ENCODE measurements around the gene TBPL1. TPM values are rescaled to one million over a fixed set of nuclear protein-coding genes. Genes with fewer than 3 reads are reported as not detected.

The TBPL1 gene
- total and polyA plus RNA-seq, 10 of the 15 experiments (the other 5 are each of a cell fraction or from before 2014, with no cell fraction given), result 34.6 to 71.2 (median 43.0) TPM

DNA sequence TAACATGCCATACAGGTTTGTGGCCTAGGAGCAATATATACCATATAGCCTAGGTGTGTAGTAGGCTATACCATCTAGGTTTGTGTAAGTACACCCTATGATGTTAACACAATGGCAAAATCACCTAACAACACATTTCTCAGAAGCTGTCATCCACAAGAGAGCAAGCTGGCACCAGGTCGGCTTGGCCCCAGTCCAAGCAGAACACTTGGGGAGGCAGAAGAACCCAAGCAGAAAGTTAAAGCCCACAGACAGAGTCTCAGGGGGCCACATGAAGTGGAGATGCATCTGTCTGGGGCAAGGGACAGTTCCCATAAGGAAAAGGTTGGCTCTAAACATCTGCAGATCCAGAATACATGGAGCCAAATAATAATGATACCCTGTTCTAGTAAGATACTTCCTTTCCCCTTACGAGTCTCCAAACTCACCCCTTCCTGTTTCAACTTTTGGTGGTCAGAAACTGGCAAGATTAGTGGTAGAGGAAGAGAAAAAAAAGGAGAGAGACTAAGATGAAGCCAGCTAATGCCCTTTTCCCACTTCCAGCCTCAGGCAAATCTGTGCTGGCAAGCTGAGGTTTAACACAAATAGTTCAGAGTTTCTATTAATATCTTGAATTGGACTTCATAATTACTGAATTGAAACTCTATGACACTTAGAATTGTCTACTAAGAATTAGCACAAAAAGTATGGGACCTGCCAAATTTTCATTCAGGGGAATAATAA lies 34.7 kb upstream of the TBPL1 start:
- Histone ChIP-seq H3K4me2 (ENCODE audit: control insufficient read depth, insufficient read depth) (no peak overlapping the region), H3K79me2 (ENCODE audit: control insufficient read depth, insufficient read depth, low read length) (no peaks in the 10 kb centered on the region), H4K20me1 (ENCODE audit: control insufficient read depth, insufficient read depth) (no peaks in the 10 kb centered on the region), H3K9ac (ENCODE audit: control insufficient read depth, insufficient read depth, low read length) (no peak overlapping the region), H2AFZ (ENCODE audit: control insufficient read depth, low read depth, low read length) (no peak overlapping the region), H3K4me3 (no peak overlapping the region), H3K27me3 (replicated peaks in 1 of 2; ENCODE audit: control insufficient read depth in 2 of 2, insufficient read depth in 2 of 2, low read length in 1 of 2) (no peaks in the 10 kb centered on the region), H3K9me3 (replicated peaks; ENCODE audit: control insufficient read depth, insufficient read depth, low read length) (no peaks in the 10 kb centered on the region), H3K27ac (ENCODE audit: control insufficient read depth, insufficient read depth) (no peak overlapping the region), H3K36me3 (ENCODE audit: control insufficient read depth in 2 of 2, insufficient read depth in 2 of 2, low read length in 1 of 2) (no peaks in the 10 kb centered on the region), H3K4me1 (ENCODE audit: control insufficient read depth, insufficient read depth, low read length) (no peaks in the 10 kb centered on the region)
- POLR2A ChIA-PET, result no interaction called here
- WGBS (ENCODE audit: insufficient coverage, insufficient replicate concordance, low lambda C conversion rate, missing lambda C conversion rate), result 3% methylated on average over 2 of the region's 2 CpGs
- in situ Hi-C loops (cut with MboI) (loop anchor here (10.0 kb wide), 1 partner anchor 354 kb away; no protein-coding TSS in a partner anchor), intact Hi-C loops (cut with micrococcal nuclease; ENCODE audit: unreplicated experiment) (loop anchor here (5.0 to 10.0 kb wide), 2 partner anchors 731 to 954 kb away; no protein-coding TSS in a partner anchor)
- no peak for DNase-seq (ENCODE audit: low read depth, low spot score)
- BruUV-seq (replicated peaks), result no TSS peak
- CTCF ChIA-PET, result interaction anchor here (0.6 to 4.4 kb wide), 10 partner anchors 10 to 630 kb away, joined by 3 to 34 read pairs (median 4); no protein-coding TSS in a partner anchor
- RAD21 ChIA-PET (ENCODE audit: unreplicated experiment), result interaction anchor here (2.4 to 2.9 kb wide), 2 partner anchors 145 to 179 kb away, joined by 9 to 12 read pairs; no protein-coding TSS in a partner anchor
- FAIRE-seq, result no peak
- SMC1A ChIA-PET (ENCODE audit: uncharacterized antibody, unreplicated experiment), result interaction anchor here (1.0 kb wide), 1 partner anchor 81 kb away, joined by 3 read pairs; no protein-coding TSS in a partner anchor
- no peak; the same call in 2 of the 3 replicates for ATAC-seq
- TF ChIP-seq NFIC (IDR thresholded peaks at IDR 0.05; ENCODE audit: low read depth, low read length) (no peak), MTA2 (IDR thresholded peaks at IDR 0.05; ENCODE audit: low read depth) (no peak), ZNF207 (IDR thresholded peaks at IDR 0.05; ENCODE audit: borderline replicate concordance) (no peak), JUNB (IDR thresholded peaks at IDR 0.05) (no peak), CEBPB (IDR thresholded peaks at IDR 0.05; ENCODE audit: borderline replicate concordance in 1 of 2, low read depth in 2 of 2, low read length in 2 of 2) (no peak), ZSCAN29 (IDR thresholded peaks at IDR 0.05) (no peak), YBX1 (IDR thresholded peaks at IDR 0.05) (no peak), EGR1 (IDR thresholded peaks at IDR 0.05; ENCODE audit: borderline replicate concordance in 1 of 2, low read depth in 2 of 2, low read length in 2 of 2) (no peak), SUZ12 (IDR thresholded peaks at IDR 0.05; ENCODE audit: unreplicated experiment) (no peak), RAD51 (IDR thresholded peaks at IDR 0.05) (no peak), STAT3 (IDR thresholded peaks at IDR 0.05; ENCODE audit: low read depth, low read length) (no peak), CBFB (IDR thresholded peaks at IDR 0.05; ENCODE audit: low read depth) (no peak), ZBED1 (IDR thresholded peaks at IDR 0.05; ENCODE audit: borderline replicate concordance) (no peak)
- TF ChIP-seq, protein P1, sequence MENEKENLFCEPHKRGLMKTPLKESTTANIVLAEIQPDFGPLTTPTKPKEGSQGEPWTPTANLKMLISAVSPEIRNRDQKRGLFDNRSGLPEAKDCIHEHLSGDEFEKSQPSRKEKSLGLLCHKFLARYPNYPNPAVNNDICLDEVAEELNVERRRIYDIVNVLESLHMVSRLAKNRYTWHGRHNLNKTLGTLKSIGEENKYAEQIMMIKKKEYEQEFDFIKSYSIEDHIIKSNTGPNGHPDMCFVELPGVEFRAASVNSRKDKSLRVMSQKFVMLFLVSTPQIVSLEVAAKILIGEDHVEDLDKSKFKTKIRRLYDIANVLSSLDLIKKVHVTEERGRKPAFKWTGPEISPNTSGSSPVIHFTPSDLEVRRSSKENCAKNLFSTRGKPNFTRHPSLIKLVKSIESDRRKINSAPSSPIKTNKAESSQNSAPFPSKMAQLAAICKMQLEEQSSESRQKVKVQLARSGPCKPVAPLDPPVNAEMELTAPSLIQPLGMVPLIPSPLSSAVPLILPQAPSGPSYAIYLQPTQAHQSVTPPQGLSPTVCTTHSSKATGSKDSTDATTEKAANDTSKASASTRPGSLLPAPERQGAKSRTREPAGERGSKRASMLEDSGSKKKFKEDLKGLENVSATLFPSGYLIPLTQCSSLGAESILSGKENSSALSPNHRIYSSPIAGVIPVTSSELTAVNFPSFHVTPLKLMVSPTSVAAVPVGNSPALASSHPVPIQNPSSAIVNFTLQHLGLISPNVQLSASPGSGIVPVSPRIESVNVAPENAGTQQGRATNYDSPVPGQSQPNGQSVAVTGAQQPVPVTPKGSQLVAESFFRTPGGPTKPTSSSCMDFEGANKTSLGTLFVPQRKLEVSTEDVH (IDR thresholded peaks at IDR 0.05; ENCODE audit: low read depth, partially characterized antibody), result no peak
- TF ChIP-seq, protein P2, sequence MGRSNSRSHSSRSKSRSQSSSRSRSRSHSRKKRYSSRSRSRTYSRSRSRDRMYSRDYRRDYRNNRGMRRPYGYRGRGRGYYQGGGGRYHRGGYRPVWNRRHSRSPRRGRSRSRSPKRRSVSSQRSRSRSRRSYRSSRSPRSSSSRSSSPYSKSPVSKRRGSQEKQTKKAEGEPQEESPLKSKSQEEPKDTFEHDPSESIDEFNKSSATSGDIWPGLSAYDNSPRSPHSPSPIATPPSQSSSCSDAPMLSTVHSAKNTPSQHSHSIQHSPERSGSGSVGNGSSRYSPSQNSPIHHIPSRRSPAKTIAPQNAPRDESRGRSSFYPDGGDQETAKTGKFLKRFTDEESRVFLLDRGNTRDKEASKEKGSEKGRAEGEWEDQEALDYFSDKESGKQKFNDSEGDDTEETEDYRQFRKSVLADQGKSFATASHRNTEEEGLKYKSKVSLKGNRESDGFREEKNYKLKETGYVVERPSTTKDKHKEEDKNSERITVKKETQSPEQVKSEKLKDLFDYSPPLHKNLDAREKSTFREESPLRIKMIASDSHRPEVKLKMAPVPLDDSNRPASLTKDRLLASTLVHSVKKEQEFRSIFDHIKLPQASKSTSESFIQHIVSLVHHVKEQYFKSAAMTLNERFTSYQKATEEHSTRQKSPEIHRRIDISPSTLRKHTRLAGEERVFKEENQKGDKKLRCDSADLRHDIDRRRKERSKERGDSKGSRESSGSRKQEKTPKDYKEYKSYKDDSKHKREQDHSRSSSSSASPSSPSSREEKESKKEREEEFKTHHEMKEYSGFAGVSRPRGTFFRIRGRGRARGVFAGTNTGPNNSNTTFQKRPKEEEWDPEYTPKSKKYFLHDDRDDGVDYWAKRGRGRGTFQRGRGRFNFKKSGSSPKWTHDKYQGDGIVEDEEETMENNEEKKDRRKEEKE (IDR thresholded peaks at IDR 0.05), result no peak
